HEK293 (cell line): ENCODE measurements around the gene JPH4.

Experiments used
- CTCF ChIA-PET: fragments of 350-600 bp; formaldehyde crosslinking; extraction: SDS; loops from one replicate; lab custom pipeline; 2021; ENCODE audit warnings: antibody characterized with exemption; lab: Yijun Ruan, JAX
- POLR2A ChIA-PET: fragments of 300-600 bp; formaldehyde crosslinking; extraction: SDS; loops from one replicate; lab custom pipeline; 2020; ENCODE audit warnings: antibody characterized with exemption, inconsistent platforms; lab: Yijun Ruan, JAX
- H3K27ac ChIP-seq: fragments of 200-500 bp; sonication (Bioruptor generic); 2 replicates; pipeline ENCODE4 v1.5.1; 2014; ENCODE audit warnings: low read depth, low read length, control low read depth, inconsistent platforms; ENCODE audit errors: extremely low read depth
- H3K36me3 ChIP-seq, 2 experiments: fragments of 200-500 bp in 1 of 2; sonication (Bioruptor generic) in 1 of 2; 1 replicate in 1 of 2; 2 replicates in 1 of 2; pipeline ENCODE4 v1.5.1; 2014 to 2017; ENCODE audit warnings: inconsistent platforms in 2 of 2, low read length in 2 of 2; ENCODE audit not compliant: control insufficient read depth in 2 of 2, insufficient read depth in 1 of 2
- H3K4me1 ChIP-seq: fragments of 200-500 bp; sonication (Bioruptor generic); 2 replicates; pipeline ENCODE4 v1.5.1; 2014; ENCODE audit warnings: mild to moderate bottlenecking, low read length, inconsistent platforms; ENCODE audit not compliant: control insufficient read depth, insufficient read depth
- H3K4me3 ChIP-seq: 2 replicates; pipeline ENCODE4 v1.5.1; 2011; ENCODE audit warnings: low read depth, mild to moderate bottlenecking, control low read depth, low read length, moderate library complexity
- H3K9me3 ChIP-seq: fragments of 200-500 bp; sonication (Bioruptor generic); 2 replicates; pipeline ENCODE4 v1.5.1; 2014; ENCODE audit warnings: low read depth, low read length, inconsistent platforms; ENCODE audit not compliant: control insufficient read depth, insufficient read depth
- ATF2 ChIP-seq: fragments of 450-650 bp; formaldehyde crosslinking; IDR thresholded peaks from 2 replicates; pipeline ENCODE4 v1.5.1; 2016; ENCODE audit warnings: missing biosample characterization, missing genetic modification characterization, low read depth
- BCL11B ChIP-seq: fragments of 450-650 bp; formaldehyde crosslinking; IDR thresholded peaks from 2 replicates; pipeline ENCODE4 v1.5.1; 2016; ENCODE audit warnings: low read depth, missing biosample characterization, missing genetic modification characterization
- GLIS2 ChIP-seq: fragments of 450-650 bp; formaldehyde crosslinking; IDR thresholded peaks from 2 replicates; pipeline ENCODE4 v1.5.1; 2016; ENCODE audit warnings: missing biosample characterization, missing genetic modification characterization
- KLF16 ChIP-seq: fragments of 450-650 bp; formaldehyde crosslinking; IDR thresholded peaks from 2 replicates; pipeline ENCODE4 v1.5.1; 2017; ENCODE audit warnings: missing biosample characterization, missing genetic modification characterization
- PBX3 ChIP-seq: sonication (generic); formaldehyde crosslinking; IDR thresholded peaks from 2 replicates; pipeline ENCODE4 v1.8.1; 2022; ENCODE audit warnings: mild to moderate bottlenecking, moderate library complexity, missing genetic modification reagents
- SP3 ChIP-seq: fragments of 450-650 bp; formaldehyde crosslinking; IDR thresholded peaks from 2 replicates; pipeline ENCODE4 v1.5.1; 2016; ENCODE audit warnings: missing biosample characterization, missing genetic modification characterization
- ZBTB17 ChIP-seq: fragments of 450-650 bp; formaldehyde crosslinking; IDR thresholded peaks from 2 replicates; pipeline ENCODE4 v1.5.1; 2016; ENCODE audit warnings: missing biosample characterization, missing genetic modification characterization
- ZIC2 ChIP-seq: fragments of 450-650 bp; formaldehyde crosslinking; IDR thresholded peaks from 2 replicates; pipeline ENCODE4 v1.5.1; 2016; ENCODE audit warnings: missing biosample characterization, missing genetic modification characterization
- ZNF112 ChIP-seq: fragments of 450-650 bp; formaldehyde crosslinking; IDR thresholded peaks from 2 replicates; pipeline ENCODE4 v1.5.0; 2017; ENCODE audit warnings: missing biosample characterization, missing genetic modification characterization
- ZNF132 ChIP-seq: fragments of 450-650 bp; formaldehyde crosslinking; IDR thresholded peaks from 2 replicates; pipeline ENCODE4 v1.5.1; 2017; ENCODE audit warnings: missing biosample characterization, missing genetic modification characterization, borderline replicate concordance
- ZNF202 ChIP-seq: fragments of 450-650 bp; formaldehyde crosslinking; IDR thresholded peaks from 2 replicates; pipeline ENCODE4 v1.5.1; 2016; ENCODE audit warnings: missing biosample characterization, missing genetic modification characterization, borderline replicate concordance
- ZNF239 ChIP-seq: fragments of 450-650 bp; formaldehyde crosslinking; IDR thresholded peaks from 2 replicates; pipeline ENCODE4 v1.5.1; 2016; ENCODE audit warnings: missing biosample characterization, missing genetic modification characterization
- ZNF341 ChIP-seq: fragments of 450-650 bp; formaldehyde crosslinking; IDR thresholded peaks from 2 replicates; pipeline ENCODE4; 2016; ENCODE audit warnings: low read depth, missing biosample characterization, missing genetic modification characterization
- ZNF398 ChIP-seq: fragments of 450-650 bp; formaldehyde crosslinking; IDR thresholded peaks from 2 replicates; pipeline ENCODE4 v1.5.1; 2017; ENCODE audit warnings: missing biosample characterization, missing genetic modification characterization
- ZNF549 ChIP-seq: fragments of 450-650 bp; IDR thresholded peaks from 2 replicates; pipeline ENCODE4 v1.5.1; 2018; ENCODE audit warnings: missing biosample characterization, missing genetic modification characterization, mild to moderate bottlenecking, inconsistent platforms, moderate library complexity
- ZNF561 ChIP-seq: fragments of 450-650 bp; IDR thresholded peaks from 2 replicates; pipeline ENCODE4 v1.5.1; 2018; ENCODE audit warnings: missing biosample characterization, missing genetic modification characterization, borderline replicate concordance
- ZNF600 ChIP-seq: fragments of 450-650 bp; formaldehyde crosslinking; IDR thresholded peaks from 2 replicates; pipeline ENCODE4 v1.5.1; 2016; ENCODE audit warnings: missing biosample characterization, missing genetic modification characterization
- ZNF626 ChIP-seq: fragments of 450-650 bp; sonication (Bioruptor Pico); formaldehyde crosslinking; IDR thresholded peaks from 2 replicates; pipeline ENCODE4 v1.5.1; 2018; ENCODE audit warnings: missing biosample characterization, missing genetic modification characterization, inconsistent platforms
- ZNF704 ChIP-seq: fragments of 450-650 bp; formaldehyde crosslinking; IDR thresholded peaks from 2 replicates; pipeline ENCODE4 v1.5.1; 2016; ENCODE audit warnings: missing biosample characterization, missing genetic modification characterization
- ZNF707 ChIP-seq: fragments of 450-650 bp; formaldehyde crosslinking; IDR thresholded peaks from 2 replicates; pipeline ENCODE4 v1.5.1; 2016; ENCODE audit warnings: missing biosample characterization, missing genetic modification characterization
- ZNF785 ChIP-seq: fragments of 450-650 bp; formaldehyde crosslinking; IDR thresholded peaks from 2 replicates; pipeline ENCODE4 v1.5.1; 2016; ENCODE audit warnings: missing biosample characterization, missing genetic modification characterization
- ZNF837 ChIP-seq: fragments of 450-650 bp; formaldehyde crosslinking; IDR thresholded peaks from 2 replicates; pipeline ENCODE4 v1.5.1; 2016; ENCODE audit warnings: missing biosample characterization, missing genetic modification characterization
- ZSCAN30 ChIP-seq: fragments of 450-650 bp; IDR thresholded peaks from 2 replicates; pipeline ENCODE4 v1.5.1; 2018; ENCODE audit warnings: missing biosample characterization, mild to moderate bottlenecking, missing genetic modification characterization, moderate library complexity
- ZSCAN5A ChIP-seq: fragments of 450-650 bp; formaldehyde crosslinking; IDR thresholded peaks from 2 replicates; pipeline ENCODE4 v1.5.1; 2016; ENCODE audit warnings: missing biosample characterization, missing genetic modification characterization

JPH4 gene

GRCh38 chr14:23579311-23579630 is 681 bp upstream of the JPH4 start:
- ChIA-PET CTCF (no interaction called here), POLR2A (interaction anchor here (1.0 kb wide), 1 partner anchor 12 kb away, joined by 4 read pairs; the partner anchor contains the start of gene AP1G2)
- no peak overlapping the region for H3K4me3 ChIP-seq
- no peaks in the 10 kb centered on the region for H3K9me3 ChIP-seq
- TF ChIP-seq ATF2, result no peak
- TF ChIP-seq ZBTB17 (tag by site-specific recombination), result 0 out of 2 replicates have a peak, but pooled peaks have one; percentile 9
- TF ChIP-seq, all 188 proteins: peak for 1
- Histone ChIP-seq H3K36me3 (no peaks in the 10 kb centered on the region), H3K4me1 (no peaks in the 10 kb centered on the region), H3K27ac (no peak overlapping the region)

- Histone ChIP-seq H3K4me3 (no peak overlapping the region), H3K4me1 (no peaks in the 10 kb centered on the region), H3K9me3 (no peaks in the 10 kb centered on the region), H3K27ac (no peak overlapping the region), H3K36me3 (no peaks in the 10 kb centered on the region)
- TF ChIP-seq BCL11B, result no peak
- TF ChIP-seq ZNF626 (tag by site-specific recombination), result no peak
- no peak for TF ChIP-seq ZNF561 (tag by site-specific recombination)
- no peak for TF ChIP-seq ZSCAN30 (tag by site-specific recombination)
- no peak for TF ChIP-seq ZNF202
- TF ChIP-seq ZNF549 (tag by site-specific recombination), result no peak
- TF ChIP-seq ZNF785 (tag by site-specific recombination), result no peak
- TF ChIP-seq ZNF704 (tag by site-specific recombination), result no peak
- no peak for TF ChIP-seq ZNF239 (tag by site-specific recombination)
- TF ChIP-seq PBX3 (CRISPR knock-in tag), result no peak
- TF ChIP-seq ZNF837, result no peak
- no peak for TF ChIP-seq ZNF707
- no peak for TF ChIP-seq KLF16
- TF ChIP-seq GLIS2, result no peak
- POLR2A ChIA-PET, result no interaction called here
- CTCF ChIA-PET, result interaction anchor here (0.6 kb wide), 1 partner anchor 25 kb away, joined by 3 read pairs; no protein-coding TSS in a partner anchor
Observed at GRCh38 chr14:23577710-23578392, 739 bp downstream of the JPH4 start.

- ChIA-PET POLR2A (no interaction called here), CTCF (no interaction called here)
- no peak overlapping the region for H3K4me3 ChIP-seq
- no peaks in the 10 kb centered on the region for H3K9me3 ChIP-seq
- H3K4me1 ChIP-seq, result no peaks in the 10 kb centered on the region
- H3K27ac ChIP-seq, result no peak overlapping the region
- no peaks in the 10 kb centered on the region for H3K36me3 ChIP-seq
- no peak for TF ChIP-seq SP3 (tag by site-specific recombination)
- TF ChIP-seq ZNF600 (tag by site-specific recombination), result no peak
- TF ChIP-seq ZNF132 (tag by site-specific recombination), result no peak
- TF ChIP-seq ZSCAN5A, result no peak
- no peak for TF ChIP-seq PBX3 (CRISPR knock-in tag)
- TF ChIP-seq ZNF398 (tag by site-specific recombination), result no peak
- TF ChIP-seq ZNF341 (tag by site-specific recombination), result no peak
- TF ChIP-seq ZNF112, result no peak
- no peak for TF ChIP-seq ZIC2 (tag by site-specific recombination)
Observed at GRCh38 chr14:23577004-23577681, 1.4 kb downstream of the JPH4 start.
